H9 (cell line): ENCODE data around the gene ZIK1. TPM values are rescaled to one million over a fixed set of nuclear protein-coding genes. Genes with fewer than 3 reads are reported as not detected.

Source experiments
- DNase-seq: peaks from one replicate; pipeline ENCODE4 v3.0.0-alpha.2; 2017
- H2AFZ ChIP-seq: one replicate; pipeline ENCODE4 v1.6.1; 2013; ENCODE audit warnings: mild to moderate bottlenecking, low read length, control low read depth, moderate library complexity
- H2AK5ac ChIP-seq: 2 replicates; pipeline ENCODE4 v1.6.1; 2013; ENCODE audit warnings: low read length, control low read depth, mixed read lengths; ENCODE audit not compliant: insufficient read length
- H2BK120ac ChIP-seq: one replicate; pipeline ENCODE4 v1.6.1; 2013; ENCODE audit warnings: low read depth, mild to moderate bottlenecking, low read length, control low read depth, inconsistent platforms; ENCODE audit not compliant: poor library complexity, severe bottlenecking
- H2BK12ac ChIP-seq: 2 replicates; pipeline ENCODE4 v1.6.1; 2013; ENCODE audit warnings: low read length, control low read depth, mixed read lengths, low read depth; ENCODE audit not compliant: insufficient read length
- H2BK15ac ChIP-seq: 2 replicates; pipeline ENCODE4 v1.6.1; 2013; ENCODE audit warnings: low read depth, low read length, control low read depth
- H2BK20ac ChIP-seq: one replicate; pipeline ENCODE4 v1.6.1; 2013; ENCODE audit warnings: low read depth, mild to moderate bottlenecking, low read length, control low read depth, inconsistent platforms; ENCODE audit not compliant: poor library complexity, severe bottlenecking
- H2BK5ac ChIP-seq: 2 replicates; pipeline ENCODE4 v1.6.1; 2013; ENCODE audit warnings: low read length, control low read depth, mixed read lengths; ENCODE audit not compliant: insufficient read length
- H3K14ac ChIP-seq: 2 replicates; pipeline ENCODE4 v1.6.1; 2013; ENCODE audit warnings: low read length, control low read depth; ENCODE audit not compliant: insufficient read depth
- H3K18ac ChIP-seq: 2 replicates; pipeline ENCODE4 v1.6.1; 2013; ENCODE audit warnings: low read depth, mild to moderate bottlenecking, mixed read lengths, low read length, control low read depth; ENCODE audit not compliant: insufficient read length
- H3K23ac ChIP-seq: 2 replicates; pipeline ENCODE4 v1.6.1; 2013; ENCODE audit warnings: low read length, control low read depth, mixed read lengths, low read depth; ENCODE audit not compliant: insufficient read length
- H3K23me2 ChIP-seq: 2 replicates; pipeline ENCODE4 v1.6.1; 2013; ENCODE audit warnings: low read depth, mild to moderate bottlenecking, mixed read lengths, low read length, control low read depth; ENCODE audit not compliant: insufficient read length, poor library complexity, severe bottlenecking
- H3K27ac ChIP-seq: 2 replicates; pipeline ENCODE4 v1.5.1; 2013; ENCODE audit warnings: low read length, control low read depth, mixed read lengths, low read depth; ENCODE audit not compliant: insufficient read length
- H3K27me3 ChIP-seq: 2 replicates; pipeline ENCODE4 v1.6.1; 2013; ENCODE audit warnings: low read length, control low read depth, inconsistent platforms; ENCODE audit not compliant: insufficient read depth
- H3K4ac ChIP-seq: 2 replicates; pipeline ENCODE4 v1.6.1; 2013; ENCODE audit warnings: low read depth, mild to moderate bottlenecking, control low read depth, inconsistent platforms, low read length, moderate library complexity
- H3K4me1 ChIP-seq: 2 replicates; pipeline ENCODE4 v1.6.1; 2013; ENCODE audit warnings: low read length, control low read depth, inconsistent platforms; ENCODE audit not compliant: insufficient read depth
- H3K4me2 ChIP-seq: 2 replicates; pipeline ENCODE4 v1.6.1; 2013; ENCODE audit warnings: low read length, control low read depth, mixed read lengths; ENCODE audit not compliant: insufficient read length, insufficient read depth
- H3K56ac ChIP-seq: 2 replicates; pipeline ENCODE4 v1.6.1; 2013; ENCODE audit warnings: low read depth, mild to moderate bottlenecking, mixed read lengths, low read length, control low read depth; ENCODE audit not compliant: insufficient read length
- H3K79me1 ChIP-seq: 2 replicates; pipeline ENCODE4 v1.6.1; 2013; ENCODE audit warnings: low read depth, mild to moderate bottlenecking, moderate library complexity, low read length, control low read depth, inconsistent platforms; ENCODE audit not compliant: insufficient read depth, poor library complexity, severe bottlenecking
- H3K79me2 ChIP-seq: 2 replicates; pipeline ENCODE4 v1.6.1; 2013; ENCODE audit warnings: low read length, control low read depth, inconsistent platforms; ENCODE audit not compliant: insufficient read depth
- H3K9ac ChIP-seq: 2 replicates; pipeline ENCODE4 v1.6.1; 2013; ENCODE audit warnings: low read length, control low read depth, mixed read lengths; ENCODE audit not compliant: insufficient read length; ENCODE audit errors: extremely low read depth
- H3K9me3 ChIP-seq: one replicate; pipeline ENCODE4 v1.6.1; 2013; ENCODE audit warnings: low read depth, low read length, inconsistent platforms; ENCODE audit not compliant: control insufficient read depth
- H3T11ph ChIP-seq: one replicate; pipeline ENCODE4 v1.6.1; 2013; ENCODE audit warnings: mild to moderate bottlenecking, low read length, control low read depth, inconsistent platforms
- H4K20me1 ChIP-seq: one replicate; pipeline ENCODE4 v1.6.1; 2013; ENCODE audit not compliant: control insufficient read depth, insufficient read length, insufficient read depth
- H4K5ac ChIP-seq: 2 replicates; pipeline ENCODE4 v1.6.1; 2013; ENCODE audit warnings: low read depth, mild to moderate bottlenecking, mixed read lengths, low read length, control low read depth; ENCODE audit not compliant: insufficient read length
- H4K8ac ChIP-seq: replicated peaks from 2 replicates; pipeline ENCODE4 v1.6.1; 2013; ENCODE audit warnings: low read length, control low read depth, mixed read lengths, low read depth; ENCODE audit not compliant: insufficient read length
- H4K91ac ChIP-seq: 2 replicates; pipeline ENCODE4 v1.6.1; 2013; ENCODE audit warnings: low read depth, mild to moderate bottlenecking, moderate library complexity, mixed read lengths, low read length, control low read depth; ENCODE audit not compliant: insufficient read length
- H3K27ac Mint-ChIP-seq, 3 experiments: 2 replicates in 2 of 3; 3 replicates in 1 of 3; pipeline ENCODE4 v1.8.0; 2020 to 2021; ENCODE audit warnings: mixed read lengths in 3 of 3, mild to moderate bottlenecking in 1 of 3, moderate library complexity in 1 of 3
- H3K27me3 Mint-ChIP-seq: 2 replicates; pipeline ENCODE4 v1.8.0; 2021; ENCODE audit warnings: low read depth, mild to moderate bottlenecking, moderate library complexity, mixed read lengths
- H3K36me3 Mint-ChIP-seq, 3 experiments: 2 replicates in 2 of 3; 3 replicates in 1 of 3; pipeline ENCODE4 v1.8.0; 2020 to 2021; ENCODE audit warnings: low read depth in 3 of 3, mixed read lengths in 3 of 3; ENCODE audit not compliant: insufficient read depth in 1 of 3
- H3K4me1 Mint-ChIP-seq, 2 experiments: 2 replicates each; pipeline ENCODE4 v1.8.0; 2020; ENCODE audit warnings: mixed read lengths in 2 of 2
- H3K4me3 Mint-ChIP-seq, 2 experiments: 2 replicates in 1 of 2; 3 replicates in 1 of 2; pipeline ENCODE4 v1.8.0; 2020 to 2021; ENCODE audit warnings: mild to moderate bottlenecking in 2 of 2, mixed read lengths in 2 of 2, moderate library complexity in 1 of 2
- H3K9me3 Mint-ChIP-seq, 2 experiments: 2 replicates in 1 of 2; 3 replicates in 1 of 2; pipeline ENCODE4 v1.8.0; 2020; ENCODE audit warnings: mild to moderate bottlenecking in 2 of 2, mixed read lengths in 2 of 2, moderate library complexity in 1 of 2
- total RNA-seq: library from RNA; stranded (reverse); gene quantifications from 2 replicates; pipeline ENCODE4 v1.2.1, GENCODE V29; 2021
- TF ChIP-seq, protein P1 (sequence below): fragments of 200-600 bp; sonication (generic); conservative IDR thresholded peaks from 3 replicates; pipeline ENCODE4 v1.8.0; 2021; ENCODE audit warnings: antibody characterized with exemption, mild to moderate bottlenecking

ZIK1 gene
- total RNA-seq, 1 experiment from 2014 or later: 27.8 TPM

DNA sequence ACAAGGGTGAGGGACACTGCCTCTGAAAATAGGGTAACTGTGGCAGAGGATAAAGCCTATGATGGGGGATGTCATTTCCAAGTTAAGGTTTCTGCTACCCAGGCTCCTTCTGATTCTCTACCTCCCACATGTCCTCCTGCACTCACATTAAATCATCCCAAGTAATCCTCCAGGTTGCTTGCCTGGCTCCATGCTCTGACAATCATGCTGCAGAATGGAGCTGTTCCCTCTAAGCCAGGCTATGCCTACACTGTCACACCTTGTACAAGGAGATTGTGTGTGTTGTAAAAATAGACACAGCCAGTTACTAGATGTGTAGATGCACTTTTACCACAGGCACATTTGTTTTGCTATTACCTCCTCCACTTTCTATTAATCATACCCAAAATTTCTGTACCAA, 13.2 kb upstream of the ZIK1 start:
- H2BK15ac ChIP-seq: no peak overlapping the region
- no peak overlapping the region for H3K4me2 ChIP-seq
- no peak overlapping the region for H4K91ac ChIP-seq
- Mint-ChIP-seq H3K36me3 (peaks cover 60 to 74% (median 61%) of the 10 kb centered on the region in 3 experiments), H3K4me1 (no peaks in the 10 kb centered on the region), H3K27ac (no peak overlapping the region; a peak in 1 of 7 replicates), H3K4me3 (no peak overlapping the region), H3K27me3 (peaks cover 25% of the 10 kb centered on the region), H3K9me3 (peaks cover 97 to 98% of the 10 kb centered on the region in 2 experiments)
- no peaks in the 10 kb centered on the region for H4K20me1 ChIP-seq
- DNase-seq: no peak
- H3K23me2 ChIP-seq: no peaks in the 10 kb centered on the region
- no peak overlapping the region for H2BK12ac ChIP-seq
- H3K79me2 ChIP-seq: no peaks in the 10 kb centered on the region
- TF ChIP-seq, protein P1, sequence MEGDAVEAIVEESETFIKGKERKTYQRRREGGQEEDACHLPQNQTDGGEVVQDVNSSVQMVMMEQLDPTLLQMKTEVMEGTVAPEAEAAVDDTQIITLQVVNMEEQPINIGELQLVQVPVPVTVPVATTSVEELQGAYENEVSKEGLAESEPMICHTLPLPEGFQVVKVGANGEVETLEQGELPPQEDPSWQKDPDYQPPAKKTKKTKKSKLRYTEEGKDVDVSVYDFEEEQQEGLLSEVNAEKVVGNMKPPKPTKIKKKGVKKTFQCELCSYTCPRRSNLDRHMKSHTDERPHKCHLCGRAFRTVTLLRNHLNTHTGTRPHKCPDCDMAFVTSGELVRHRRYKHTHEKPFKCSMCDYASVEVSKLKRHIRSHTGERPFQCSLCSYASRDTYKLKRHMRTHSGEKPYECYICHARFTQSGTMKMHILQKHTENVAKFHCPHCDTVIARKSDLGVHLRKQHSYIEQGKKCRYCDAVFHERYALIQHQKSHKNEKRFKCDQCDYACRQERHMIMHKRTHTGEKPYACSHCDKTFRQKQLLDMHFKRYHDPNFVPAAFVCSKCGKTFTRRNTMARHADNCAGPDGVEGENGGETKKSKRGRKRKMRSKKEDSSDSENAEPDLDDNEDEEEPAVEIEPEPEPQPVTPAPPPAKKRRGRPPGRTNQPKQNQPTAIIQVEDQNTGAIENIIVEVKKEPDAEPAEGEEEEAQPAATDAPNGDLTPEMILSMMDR: no peak
- no peak overlapping the region for H2BK120ac ChIP-seq
- H4K8ac ChIP-seq: no peak overlapping the region
- no peak overlapping the region for H3K9ac ChIP-seq
- H2BK5ac ChIP-seq: no peak overlapping the region
- H3K56ac ChIP-seq: no peak overlapping the region
- H3K79me1 ChIP-seq: no peaks in the 10 kb centered on the region
- no peak overlapping the region for H3K23ac ChIP-seq
- H3K9me3 ChIP-seq: peaks cover 91% of the 10 kb centered on the region
- no peak overlapping the region for H3T11ph ChIP-seq
- no peak overlapping the region for H3K27ac ChIP-seq
- H2BK20ac ChIP-seq: no peak overlapping the region
- H2AK5ac ChIP-seq: no peak overlapping the region
- no peaks in the 10 kb centered on the region for H3K27me3 ChIP-seq
- H3K14ac ChIP-seq: no peak overlapping the region
- H2AFZ ChIP-seq: no peak overlapping the region
- H3K18ac ChIP-seq: no peak overlapping the region
- H4K5ac ChIP-seq: no peak overlapping the region
- no peaks in the 10 kb centered on the region for H3K4me1 ChIP-seq
- H3K4ac ChIP-seq: no peak overlapping the region
